Measurements from ENCODE around the gene CDR2L.

The CDR2L gene

GRCh38 chr17:74946641-74947040 lies 40.8 kb upstream of the CDR2L start:
- no peak overlapping the region for H3K4me3 ChIP-seq (ENCODE audit: low read depth, low read length)
- DNase-seq (ENCODE audit: low read depth) = no peak
- TF ChIP-seq CTCF (IDR thresholded peaks at IDR 0.05; ENCODE audit: insufficient read depth, low read depth, low read length, missing control alignments) = no peak

GRCh38 chr17:74947041-74947754 lies 40.2 kb upstream of the CDR2L start:
- no peak for TF ChIP-seq CTCF (IDR thresholded peaks at IDR 0.05; ENCODE audit: insufficient read depth, low read depth, low read length, missing control alignments)
- no peak for DNase-seq (ENCODE audit: low read depth)
- H3K4me3 ChIP-seq (ENCODE audit: low read depth, low read length) = no peak overlapping the region

- DNase-seq (ENCODE audit: low read depth) = no peak
- H3K4me3 ChIP-seq (ENCODE audit: low read depth, low read length) = no peak overlapping the region
- no peak for TF ChIP-seq CTCF (IDR thresholded peaks at IDR 0.05; ENCODE audit: insufficient read depth, low read depth, low read length, missing control alignments)
These were observed 37.8 kb upstream of the CDR2L start for GRCh38 chr17:74949455-74950115.

GRCh38 chr17:74950207-74950606 lies 37.2 kb upstream of the CDR2L start:
- H3K4me3 ChIP-seq (ENCODE audit: low read depth, low read length) = no peak overlapping the region
- DNase-seq (ENCODE audit: low read depth) = no peak
- TF ChIP-seq CTCF (IDR thresholded peaks at IDR 0.05; ENCODE audit: insufficient read depth, low read depth, low read length, missing control alignments) = no peak

- no peak for DNase-seq (ENCODE audit: low read depth)
- no peak for TF ChIP-seq CTCF (IDR thresholded peaks at IDR 0.05; ENCODE audit: insufficient read depth, low read depth, low read length, missing control alignments)
- H3K4me3 ChIP-seq (ENCODE audit: low read depth, low read length) = no peak overlapping the region
These were observed 36.4 kb upstream of the CDR2L start for GRCh38 chr17:74951065-74951464.

GRCh38 chr17:74951680-74952421 lies 35.6 kb upstream of the CDR2L start:
- no peak for TF ChIP-seq CTCF (IDR thresholded peaks at IDR 0.05; ENCODE audit: insufficient read depth, low read depth, low read length, missing control alignments)
- DNase-seq (ENCODE audit: low read depth) = no peak
- no peak overlapping the region for H3K4me3 ChIP-seq (ENCODE audit: low read depth, low read length)
